ENCODE results near the gene C2CD2.

Gene C2CD2

GRCh38 chr21:41861255-41861654 lies 92.6 kb downstream of the C2CD2 start:
- no peak for DNase-seq

- no peak for DNase-seq
Observed at GRCh38 chr21:41859297-41859980, 94.4 kb downstream of the C2CD2 start.

- no peak for DNase-seq
Observed at GRCh38 chr21:41858466-41859296, 95.1 kb downstream of the C2CD2 start.

- DNase-seq: no peak
Observed at GRCh38 chr21:41857771-41858300, 96.0 kb downstream of the C2CD2 start.

GRCh38 chr21:41856572-41856971 lies 97.2 kb downstream of the C2CD2 start:
- no peak for DNase-seq

GRCh38 chr21:41854426-41854995 lies 99.3 kb downstream of the C2CD2 start:
- DNase-seq: no peak

- no peak for DNase-seq
Observed at GRCh38 chr21:41852929-41853320, 100.9 kb downstream of the C2CD2 start.

- DNase-seq: no peak
Observed at GRCh38 chr21:41852151-41852928, 101.5 kb downstream of the C2CD2 start.

GRCh38 chr21:41851090-41851790 lies 102.6 kb downstream of the C2CD2 start:
- DNase-seq: no peak

GRCh38 chr21:41850085-41850484 lies 103.7 kb downstream of the C2CD2 start:
- DNase-seq: no peak

- DNase-seq: no peak
Observed at GRCh38 chr21:41848958-41849580, 104.7 kb downstream of the C2CD2 start.

GRCh38 chr21:41848533-41848932 lies 105.3 kb downstream of the C2CD2 start:
- no peak for DNase-seq

GRCh38 chr21:41847066-41847804 lies 106.6 kb downstream of the C2CD2 start:
- peak; percentile 1 for DNase-seq

GRCh38 chr21:41846536-41846935 lies 107.3 kb downstream of the C2CD2 start:
- no peak for DNase-seq

GRCh38 chr21:41846033-41846317 lies 107.8 kb downstream of the C2CD2 start:
- DNase-seq: no peak

- no peak for DNase-seq
Observed at GRCh38 chr21:41845310-41846032, 108.3 kb downstream of the C2CD2 start.

- DNase-seq: no peak
Observed at GRCh38 chr21:41843584-41843983, 110.2 kb downstream of the C2CD2 start.

GRCh38 chr21:41840880-41841279 lies 112.9 kb downstream of the C2CD2 start:
- no peak for DNase-seq

- DNase-seq: no peak
Observed at GRCh38 chr21:41839387-41840000, 114.3 kb downstream of the C2CD2 start.

GRCh38 chr21:41837756-41838297 lies 116.0 kb downstream of the C2CD2 start:
- no peak for DNase-seq

Measured in HCEC 1CT (cell line).